Measurements from ENCODE around the gene SPO11. TPM values are rescaled to one million over a fixed set of nuclear protein-coding genes. Genes with fewer than 3 reads are reported as not detected.

Gene SPO11
- total and polyA plus RNA-seq, 9 of the 15 experiments (the other 6 are each of a cell fraction or from before 2014, with no cell fraction given): not detected

- in situ Hi-C loops (cut with MboI): no loop called here
- no peak for ATAC-seq
- no peak overlapping the region for H3K4me3 ChIP-seq
- no peak overlapping the region for H3K9ac ChIP-seq (ENCODE audit: insufficient read depth in 1 of 2, low read depth in 2 of 2, low read length in 2 of 2)
- no TSS peak for BruUV-seq (replicated peaks)
- ChIA-PET CTCF (ENCODE audit: low intra/inter-chr PET ratio) (no interaction called here), POLR2A (interaction anchor here (1.3 kb wide), 1 partner anchor 12 kb away, joined by 3 read pairs; no protein-coding TSS in a partner anchor)
- H3K27me3 ChIP-seq (ENCODE audit: control insufficient read depth in 2 of 2, insufficient read depth in 2 of 2, low read length in 2 of 2): peaks cover 10 to 51% of the 10 kb centered on the region in 2 experiments
- H4K20me1 ChIP-seq (replicated peaks; ENCODE audit: control insufficient read depth, insufficient read depth, low read length): no peaks in the 10 kb centered on the region
- 2% methylated on average over 3 of the region's 3 CpGs for WGBS (ENCODE audit: insufficient coverage, low coverage, missing lambda C conversion rate)
- H3K9me1 ChIP-seq (ENCODE audit: control insufficient read depth, insufficient read depth, low read length): no peaks in the 10 kb centered on the region
- no peaks in the 10 kb centered on the region for H3K4me1 ChIP-seq (replicated peaks in 1 of 2; ENCODE audit: control insufficient read depth in 2 of 2, insufficient read depth in 2 of 2, low read length in 2 of 2)
- no peak for DNase-seq (ENCODE audit: extremely low read depth in 1 of 4, low spot score in 3 of 4)
- no peak overlapping the region for H3K4me2 ChIP-seq (ENCODE audit: insufficient read depth, low read length)
- no peaks in the 10 kb centered on the region for H3K79me2 ChIP-seq (ENCODE audit: control insufficient read depth, insufficient read depth, low read length)
- no peak overlapping the region for H3K27ac ChIP-seq (ENCODE audit: extremely low read depth, low read depth, low read length)
- FAIRE-seq: no peak
- no peaks in the 10 kb centered on the region for H3K9me3 ChIP-seq (replicated peaks; ENCODE audit: control insufficient read depth, insufficient read depth, low read depth, low read length)
- intact Hi-C loops (cut with micrococcal nuclease): no loop called here
- no peaks in the 10 kb centered on the region for H3K36me3 ChIP-seq (ENCODE audit: control insufficient read depth, insufficient read depth, low read length)
- H2AFZ ChIP-seq (ENCODE audit: low read depth, low read length): no peak overlapping the region
- TF ChIP-seq BRF1 (IDR thresholded peaks at IDR 0.05; ENCODE audit: borderline replicate concordance, extremely low read depth, insufficient read length) (no peak), ZKSCAN8 (CRISPR knock-in tag; IDR thresholded peaks at IDR 0.05) (no peak), POLR2B (IDR thresholded peaks at IDR 0.05; ENCODE audit: low read depth, partially characterized antibody) (no peak), ZBED1 (IDR thresholded peaks at IDR 0.05) (no peak), ZNF436 (CRISPR knock-in tag; IDR thresholded peaks at IDR 0.05) (no peak), ZNF696 (CRISPR knock-in tag; conservative IDR thresholded peaks at IDR 0.05) (no peak), ZNF274 (IDR thresholded peaks at IDR 0.05; ENCODE audit: borderline replicate concordance, low read depth, low read length) (no peak), ZNF511 (CRISPR knock-in tag; IDR thresholded peaks at IDR 0.05) (no peak), MEF2D (tag; conservative IDR thresholded peaks at IDR 0.05; ENCODE audit: low read depth) (no peak), TARDBP (IDR thresholded peaks at IDR 0.05) (no peak), ZNF121 (CRISPR knock-in tag; conservative IDR thresholded peaks at IDR 0.05) (no peak), ZKSCAN3 (CRISPR knock-in tag; IDR thresholded peaks at IDR 0.05) (no peak), HMGN3 (IDR thresholded peaks at IDR 0.05; ENCODE audit: borderline replicate concordance, extremely low read depth, insufficient read length, low read depth, low read length) (no peak), ZNF766 (CRISPR knock-in tag; conservative IDR thresholded peaks at IDR 0.05) (no peak), ZNF277 (CRISPR knock-in tag; IDR thresholded peaks at IDR 0.05; ENCODE audit: borderline replicate concordance) (no peak), NFE2 (IDR thresholded peaks at IDR 0.05; ENCODE audit: low read depth) (no peak), TCF7L2 (IDR thresholded peaks at IDR 0.05; ENCODE audit: low read depth, low read length) (no peak), TBL1XR1 (IDR thresholded peaks at IDR 0.05; ENCODE audit: low read length in 2 of 2) (no peak)
Observed at GRCh38 chr20:57294550-57294949, 35.1 kb upstream of the SPO11 start.
